ENCODE results near the gene HSPA12B. TPM values are rescaled to one million over a fixed set of nuclear protein-coding genes. Genes with fewer than 3 reads are reported as not detected.

HSPA12B gene
- polyA plus RNA-seq, 1 of the 3 experiments (the other 2 are of a cell fraction) = 0.46 TPM

GRCh38 chr20:3694864-3695263, 37.6 kb upstream of the HSPA12B start (continued):
- TF ChIP-seq SIN3A (IDR thresholded peaks at IDR 0.05; ENCODE audit: borderline replicate concordance, low read depth, low read length) = no peak
- TF ChIP-seq RAD21 (IDR thresholded peaks at IDR 0.05; ENCODE audit: low read length) = no peak
- TF ChIP-seq RCOR1 (IDR thresholded peaks at IDR 0.05; ENCODE audit: low read length) = no peak
- no peak for TF ChIP-seq YY1 (IDR thresholded peaks at IDR 0.05; ENCODE audit: low read depth)
- no peak for TF ChIP-seq CHD2 (IDR thresholded peaks at IDR 0.05; ENCODE audit: low read length, partially characterized antibody)
- no peak for TF ChIP-seq PBX3 (IDR thresholded peaks at IDR 0.05)
- no peak for TF ChIP-seq EZH2phosphoT487 (IDR thresholded peaks at IDR 0.05; ENCODE audit: borderline replicate concordance, low read depth)

- no peak overlapping the region for H3K9ac ChIP-seq
- no peak overlapping the region for H3K27ac ChIP-seq (ENCODE audit: low read depth in 2 of 2, low read length in 1 of 2)
- no peaks in the 10 kb centered on the region for H3K9me3 ChIP-seq
- WGBS (ENCODE audit: low lambda C conversion rate) = no CpG with 5 or more reads among the region's 1 CpG
- no peaks in the 10 kb centered on the region for H3K36me3 ChIP-seq (replicated peaks in 1 of 2; ENCODE audit: control insufficient read depth in 1 of 2, insufficient read depth in 2 of 2, low read length in 1 of 2)
- no peak overlapping the region for H3K4me2 ChIP-seq
- H3K4me3 ChIP-seq (ENCODE audit: low read depth in 2 of 2, low read length in 1 of 2) = no peak overlapping the region
- H3K27me3 ChIP-seq (ENCODE audit: insufficient read depth) = no peaks in the 10 kb centered on the region
- no peaks in the 10 kb centered on the region for H4K20me1 ChIP-seq (ENCODE audit: insufficient read depth)
- no peaks in the 10 kb centered on the region for H3K4me1 ChIP-seq (ENCODE audit: control insufficient read depth in 1 of 2, insufficient read depth in 2 of 2, low read depth in 1 of 2, low read length in 1 of 2)
- no peaks in the 10 kb centered on the region for H3K9me2 ChIP-seq
- no peak for DNase-seq
- ChIA-PET POLR2A (no interaction called here), CTCF (interaction anchor here (1.0 to 5.8 kb wide), 8 partner anchors 9 to 43 kb away, joined by 3 to 58 read pairs (median 6); no protein-coding TSS in a partner anchor)
- H2AFZ ChIP-seq (ENCODE audit: low read depth) = no peak overlapping the region
- TF ChIP-seq CHD2 (IDR thresholded peaks at IDR 0.05; ENCODE audit: low read length, partially characterized antibody) = no peak
- TF ChIP-seq, protein P1, sequence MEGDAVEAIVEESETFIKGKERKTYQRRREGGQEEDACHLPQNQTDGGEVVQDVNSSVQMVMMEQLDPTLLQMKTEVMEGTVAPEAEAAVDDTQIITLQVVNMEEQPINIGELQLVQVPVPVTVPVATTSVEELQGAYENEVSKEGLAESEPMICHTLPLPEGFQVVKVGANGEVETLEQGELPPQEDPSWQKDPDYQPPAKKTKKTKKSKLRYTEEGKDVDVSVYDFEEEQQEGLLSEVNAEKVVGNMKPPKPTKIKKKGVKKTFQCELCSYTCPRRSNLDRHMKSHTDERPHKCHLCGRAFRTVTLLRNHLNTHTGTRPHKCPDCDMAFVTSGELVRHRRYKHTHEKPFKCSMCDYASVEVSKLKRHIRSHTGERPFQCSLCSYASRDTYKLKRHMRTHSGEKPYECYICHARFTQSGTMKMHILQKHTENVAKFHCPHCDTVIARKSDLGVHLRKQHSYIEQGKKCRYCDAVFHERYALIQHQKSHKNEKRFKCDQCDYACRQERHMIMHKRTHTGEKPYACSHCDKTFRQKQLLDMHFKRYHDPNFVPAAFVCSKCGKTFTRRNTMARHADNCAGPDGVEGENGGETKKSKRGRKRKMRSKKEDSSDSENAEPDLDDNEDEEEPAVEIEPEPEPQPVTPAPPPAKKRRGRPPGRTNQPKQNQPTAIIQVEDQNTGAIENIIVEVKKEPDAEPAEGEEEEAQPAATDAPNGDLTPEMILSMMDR (IDR thresholded peaks at IDR 0.05) = peak; percentile 55
- no peaks in the 10 kb centered on the region for H3K79me2 ChIP-seq (ENCODE audit: insufficient read depth)
- H3F3A ChIP-seq (replicated peaks; ENCODE audit: insufficient read depth) = no peaks in the 10 kb centered on the region
Observed at GRCh38 chr20:3696200-3696599, 36.3 kb upstream of the HSPA12B start.

DNA sequence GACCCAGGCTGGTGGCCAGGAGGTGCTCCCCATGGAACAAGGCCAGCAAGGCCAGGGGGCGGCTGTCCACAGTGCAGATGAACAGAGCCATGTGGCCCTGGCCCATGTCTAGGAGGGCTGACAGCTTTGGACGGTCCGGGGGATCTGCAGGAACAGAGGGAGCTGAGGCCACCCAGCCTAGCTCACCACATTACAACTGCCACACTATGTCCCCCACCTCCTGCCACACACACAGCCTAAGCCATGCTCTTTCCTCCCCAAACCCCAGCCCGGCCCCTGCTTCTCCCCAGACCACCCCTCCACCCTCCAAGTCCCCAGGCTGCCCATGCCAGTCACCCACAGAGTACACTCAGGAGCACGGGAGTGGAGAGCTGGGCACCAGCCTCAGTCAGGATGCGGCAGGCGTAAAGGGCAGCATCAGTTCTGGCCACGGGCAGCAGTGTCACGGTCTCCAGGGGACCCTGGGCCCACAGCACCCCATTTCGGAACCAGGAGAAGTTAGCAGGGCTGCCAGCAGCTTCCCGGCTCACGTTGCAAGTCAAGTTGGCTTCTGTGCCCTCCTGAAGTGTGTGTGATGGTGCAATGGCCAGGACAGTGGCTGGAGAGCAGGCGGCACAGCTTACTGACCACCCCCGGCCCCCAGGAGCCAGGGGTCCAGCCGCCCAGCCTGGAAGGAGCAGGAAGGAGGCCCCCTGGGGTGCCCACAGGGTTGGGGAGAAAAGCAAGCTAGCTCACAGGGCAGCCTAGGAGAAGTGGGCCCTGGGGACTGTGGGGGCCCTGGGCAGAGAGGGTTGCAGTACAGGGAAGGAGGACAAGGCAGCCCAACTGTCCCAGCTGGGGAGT, 35.5 kb upstream of the HSPA12B start:
- WGBS (ENCODE audit: low lambda C conversion rate) = 51% methylated on average over 12 of the region's 15 CpGs
- no peak overlapping the region for H2AFZ ChIP-seq (ENCODE audit: low read depth)
- no peak for TF ChIP-seq POLR2AphosphoS5 (IDR thresholded peaks at IDR 0.05; ENCODE audit: low read depth, low read length)
- no peak for TF ChIP-seq ZBTB33 (IDR thresholded peaks at IDR 0.05; ENCODE audit: borderline replicate concordance, low read depth)
- no peak for TF ChIP-seq CHD2 (IDR thresholded peaks at IDR 0.05; ENCODE audit: low read length, partially characterized antibody)
- no peak for TF ChIP-seq MEF2A (IDR thresholded peaks at IDR 0.05; ENCODE audit: borderline replicate concordance, low read depth)
- no peak for TF ChIP-seq RAD21 (IDR thresholded peaks at IDR 0.05; ENCODE audit: low read length)
- no peak for TF ChIP-seq TEAD4 (IDR thresholded peaks at IDR 0.05; ENCODE audit: borderline replicate concordance, insufficient read depth)
- no peak for TF ChIP-seq JUND (IDR thresholded peaks at IDR 0.05)
- TF ChIP-seq, protein P1 (IDR thresholded peaks at IDR 0.05) = no peak
- TF ChIP-seq YY1 (IDR thresholded peaks at IDR 0.05; ENCODE audit: low read depth) = no peak
- no peak for TF ChIP-seq MAX (IDR thresholded peaks at IDR 0.05; ENCODE audit: low read depth)
- no peak for TF ChIP-seq EP300 (IDR thresholded peaks at IDR 0.05; ENCODE audit: borderline replicate concordance in 1 of 2, low read depth in 1 of 2, low read length in 1 of 2)

More for the DNA sequence above, 35.5 kb upstream of the HSPA12B start:
- Histone ChIP-seq H3K4me1 (ENCODE audit: control insufficient read depth in 1 of 2, insufficient read depth in 2 of 2, low read depth in 1 of 2, low read length in 1 of 2) (no peaks in the 10 kb centered on the region), H3K4me2 (no peak overlapping the region), H3K27me3 (ENCODE audit: insufficient read depth) (no peaks in the 10 kb centered on the region), H3K79me2 (ENCODE audit: insufficient read depth) (no peaks in the 10 kb centered on the region), H3F3A (replicated peaks; ENCODE audit: insufficient read depth) (no peaks in the 10 kb centered on the region), H3K36me3 (replicated peaks in 1 of 2; ENCODE audit: control insufficient read depth in 1 of 2, insufficient read depth in 2 of 2, low read length in 1 of 2) (no peaks in the 10 kb centered on the region), H3K9me2 (no peaks in the 10 kb centered on the region), H4K20me1 (ENCODE audit: insufficient read depth) (no peaks in the 10 kb centered on the region), H3K27ac (ENCODE audit: low read depth in 2 of 2, low read length in 1 of 2) (no peak overlapping the region), H3K9me3 (no peaks in the 10 kb centered on the region), H3K9ac (no peak overlapping the region), H3K4me3 (ENCODE audit: low read depth in 2 of 2, low read length in 1 of 2) (no peak overlapping the region)
- no peak for DNase-seq
- POLR2A ChIA-PET = no interaction called here
- CTCF ChIA-PET = interaction anchor here (1.0 to 5.8 kb wide), 9 partner anchors 10 to 43 kb away, joined by 3 to 58 read pairs (median 7); no protein-coding TSS in a partner anchor
